ENCODE measurements around the gene C1QTNF1.

- TF ChIP-seq CTCF (IDR thresholded peaks at IDR 0.05), result no peak
- TF ChIP-seq POLR2A (IDR thresholded peaks at IDR 0.05), result no peak
Measured at GRCh38 chr17:79088997-79089328, 65.0 kb downstream of the C1QTNF1 start.

Data from testis (tissue), 2 donors.